NK-92 treated with Interleukin-12 subunit alpha and Interleukin-12 subunit beta, amount 100 ng/mL, for 24 hours (cell line): ENCODE results near the gene CDC42EP1.
"Not testable (repeated sequence)": the region's sequence is repeated elsewhere in the genome, so short reads cannot be mapped to it uniquely, and the experiment has no call there.

Source experiments
- DNase-seq: peaks from one replicate; lab custom pipeline; 2025; lab: John Stamatoyannopoulos, UW

Gene CDC42EP1

GRCh38 chr22:37534445-37534844 lies 25.8 kb upstream of the CDC42EP1 start:
- no peak for DNase-seq

- DNase-seq = no peak
Observed at GRCh38 chr22:37535159-37535558, 25.1 kb upstream of the CDC42EP1 start.

- DNase-seq = peak; percentile 76
Observed at GRCh38 chr22:37538590-37539357, 21.5 kb upstream of the CDC42EP1 start.

- not testable (repeated sequence) for DNase-seq
Observed at GRCh38 chr22:37539790-37540189, 20.5 kb upstream of the CDC42EP1 start.

- DNase-seq = not testable (repeated sequence)
Observed at GRCh38 chr22:37542416-37542815, 17.9 kb upstream of the CDC42EP1 start.

GRCh38 chr22:37542959-37543358 lies 17.3 kb upstream of the CDC42EP1 start:
- no peak for DNase-seq

- peak; percentile 42 for DNase-seq
Observed at GRCh38 chr22:37544955-37545702, 15.2 kb upstream of the CDC42EP1 start.

GRCh38 chr22:37545703-37546436 lies 14.4 kb upstream of the CDC42EP1 start:
- DNase-seq = no peak

- DNase-seq = no peak
Observed at GRCh38 chr22:37546437-37547250, 13.6 kb upstream of the CDC42EP1 start.

- DNase-seq = no peak
Observed at GRCh38 chr22:37547251-37547741, 13.0 kb upstream of the CDC42EP1 start.

GRCh38 chr22:37549704-37550059 lies 10.6 kb upstream of the CDC42EP1 start:
- no peak for DNase-seq

GRCh38 chr22:37550921-37551320 lies 9.4 kb upstream of the CDC42EP1 start:
- DNase-seq = not testable (repeated sequence)

- no peak for DNase-seq
Observed at GRCh38 chr22:37551981-37552380, 8.3 kb upstream of the CDC42EP1 start.

- DNase-seq = no peak
Observed at GRCh38 chr22:37552524-37553163, 7.6 kb upstream of the CDC42EP1 start.

GRCh38 chr22:37553725-37554124 lies 6.6 kb upstream of the CDC42EP1 start:
- DNase-seq = no peak

GRCh38 chr22:37555029-37555428 lies 5.3 kb upstream of the CDC42EP1 start:
- DNase-seq = no peak

- DNase-seq = no peak
Observed at GRCh38 chr22:37556710-37557109, 3.6 kb upstream of the CDC42EP1 start.

- DNase-seq = no peak
Observed at GRCh38 chr22:37557321-37558001, 2.8 kb upstream of the CDC42EP1 start.

- no peak for DNase-seq
Observed at GRCh38 chr22:37558815-37559214, 1.5 kb upstream of the CDC42EP1 start.

GRCh38 chr22:37559521-37559900 lies 769 bp upstream of the CDC42EP1 start:
- DNase-seq = no peak
